Parathyroid adenoma (tissue), 2 donors: Measurements from ENCODE around the gene SRRM1.

Experiments used
- H2AFZ ChIP-seq: fragments of 300-600 bp; sonication (generic); one replicate; pipeline ENCODE4 v1.7.0; 2017; ENCODE audit warnings: antibody characterized with exemption, mild to moderate bottlenecking
- H3K27ac ChIP-seq: fragments of 300-600 bp; sonication (generic); one replicate; pipeline ENCODE4 v1.7.0; 2017
- H3K27me3 ChIP-seq: fragments of 300-600 bp; sonication (generic); one replicate; pipeline ENCODE4 v1.7.0; 2017; ENCODE audit warnings: low read length; ENCODE audit not compliant: control insufficient read depth, insufficient read depth
- H3K36me3 ChIP-seq: fragments of 300-600 bp; sonication (generic); one replicate; pipeline ENCODE4 v1.7.0; 2017; ENCODE audit warnings: low read length; ENCODE audit not compliant: control insufficient read depth, insufficient read depth
- H3K4me1 ChIP-seq: fragments of 300-600 bp; sonication (generic); one replicate; pipeline ENCODE4 v1.7.0; 2017; ENCODE audit warnings: control low read depth
- H3K4me2 ChIP-seq: fragments of 300-600 bp; sonication (generic); one replicate; pipeline ENCODE4 v1.7.0; 2017; ENCODE audit warnings: low read length
- H3K4me3 ChIP-seq: fragments of 300-600 bp; sonication (generic); one replicate; pipeline ENCODE4 v1.7.0; 2017; ENCODE audit warnings: low read depth, low read length
- H3K79me2 ChIP-seq: fragments of 300-600 bp; sonication (generic); one replicate; pipeline ENCODE4 v1.7.0; 2017; ENCODE audit warnings: control low read depth
- H3K9ac ChIP-seq: fragments of 300-600 bp; sonication (generic); one replicate; pipeline ENCODE4 v1.7.0; 2017; ENCODE audit warnings: mild to moderate bottlenecking
- H3K9me3 ChIP-seq: fragments of 300-600 bp; sonication (generic); one replicate; pipeline ENCODE4 v1.7.0; 2017; ENCODE audit warnings: low read length; ENCODE audit not compliant: control insufficient read depth
- TF ChIP-seq, protein P1 (sequence below): fragments of 300-600 bp; sonication (generic); IDR thresholded peaks from one replicate; pipeline ENCODE4 v1.7.0; 2017; ENCODE audit warnings: antibody characterized with exemption, mild to moderate bottlenecking
- donor health status: primary hyperparathyroidism.

SRRM1 gene, protein sequence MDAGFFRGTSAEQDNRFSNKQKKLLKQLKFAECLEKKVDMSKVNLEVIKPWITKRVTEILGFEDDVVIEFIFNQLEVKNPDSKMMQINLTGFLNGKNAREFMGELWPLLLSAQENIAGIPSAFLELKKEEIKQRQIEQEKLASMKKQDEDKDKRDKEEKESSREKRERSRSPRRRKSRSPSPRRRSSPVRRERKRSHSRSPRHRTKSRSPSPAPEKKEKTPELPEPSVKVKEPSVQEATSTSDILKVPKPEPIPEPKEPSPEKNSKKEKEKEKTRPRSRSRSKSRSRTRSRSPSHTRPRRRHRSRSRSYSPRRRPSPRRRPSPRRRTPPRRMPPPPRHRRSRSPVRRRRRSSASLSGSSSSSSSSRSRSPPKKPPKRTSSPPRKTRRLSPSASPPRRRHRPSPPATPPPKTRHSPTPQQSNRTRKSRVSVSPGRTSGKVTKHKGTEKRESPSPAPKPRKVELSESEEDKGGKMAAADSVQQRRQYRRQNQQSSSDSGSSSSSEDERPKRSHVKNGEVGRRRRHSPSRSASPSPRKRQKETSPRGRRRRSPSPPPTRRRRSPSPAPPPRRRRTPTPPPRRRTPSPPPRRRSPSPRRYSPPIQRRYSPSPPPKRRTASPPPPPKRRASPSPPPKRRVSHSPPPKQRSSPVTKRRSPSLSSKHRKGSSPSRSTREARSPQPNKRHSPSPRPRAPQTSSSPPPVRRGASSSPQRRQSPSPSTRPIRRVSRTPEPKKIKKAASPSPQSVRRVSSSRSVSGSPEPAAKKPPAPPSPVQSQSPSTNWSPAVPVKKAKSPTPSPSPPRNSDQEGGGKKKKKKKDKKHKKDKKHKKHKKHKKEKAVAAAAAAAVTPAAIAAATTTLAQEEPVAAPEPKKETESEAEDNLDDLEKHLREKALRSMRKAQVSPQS

DNA sequence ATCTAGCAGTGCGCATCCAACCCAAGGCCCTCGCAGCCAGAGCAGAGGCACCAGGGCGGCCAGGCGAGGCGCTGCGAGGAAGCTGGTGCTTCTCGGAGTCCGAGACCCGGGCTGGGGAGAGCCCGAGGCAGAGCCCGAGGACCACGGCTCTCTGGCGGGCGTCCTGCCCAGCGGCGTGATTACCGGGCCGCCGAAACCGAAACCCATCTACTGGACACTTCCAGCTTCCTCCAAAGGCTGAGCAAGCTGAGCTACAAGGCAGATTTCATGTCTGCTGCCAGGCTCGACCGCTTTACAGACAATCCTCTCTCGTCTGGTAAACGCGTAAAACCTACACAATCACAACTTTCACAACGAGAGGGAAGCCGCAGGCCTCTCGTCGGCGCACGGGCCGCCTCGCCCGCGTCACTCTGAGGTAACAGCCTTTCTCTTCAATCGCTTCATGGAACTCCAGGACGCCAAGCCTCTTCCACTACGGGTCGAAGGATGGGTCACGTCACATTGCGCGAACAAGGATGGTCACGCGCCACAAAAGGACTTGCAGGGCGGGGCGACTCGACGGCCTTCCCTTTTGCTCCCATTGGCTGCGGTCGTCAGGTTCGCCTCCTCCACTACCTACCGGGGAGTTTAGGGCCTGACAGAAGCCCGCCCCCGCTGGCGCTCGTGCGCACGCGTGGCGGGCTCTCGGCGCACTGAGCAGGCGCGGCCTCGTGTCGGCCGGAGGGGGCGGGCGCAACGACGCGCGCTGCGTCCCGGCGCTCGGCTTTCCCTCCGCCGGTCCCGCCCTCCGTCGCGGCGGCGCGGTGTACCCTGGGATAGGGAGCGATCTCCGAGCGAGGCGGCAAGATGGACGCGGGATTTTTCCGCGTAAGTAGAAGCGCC is at the start of gene SRRM1:
SRRM1 (plus strand) TSS at position 822 of the 882 bp plus-strand sequence; CDS start at position 847, 25 bp downstream.
- Histone ChIP-seq H3K36me3 (no peaks in the 10 kb centered on the region), H3K4me2 (peak within 1 kb of the TSS; percentile 77), H3K4me1 (peaks cover 2% of the 10 kb centered on the region), H3K27ac (peak within 1 kb of the TSS; percentile 99), H3K4me3 (peak within 1 kb of the TSS; percentile 94), H3K79me2 (peaks cover 14% of the 10 kb centered on the region), H3K9ac (peak within 1 kb of the TSS; percentile 94), H3K27me3 (no peaks in the 10 kb centered on the region), H2AFZ (peak within 1 kb of the TSS; percentile 91), H3K9me3 (no peaks in the 10 kb centered on the region)
- TF ChIP-seq, protein P1, sequence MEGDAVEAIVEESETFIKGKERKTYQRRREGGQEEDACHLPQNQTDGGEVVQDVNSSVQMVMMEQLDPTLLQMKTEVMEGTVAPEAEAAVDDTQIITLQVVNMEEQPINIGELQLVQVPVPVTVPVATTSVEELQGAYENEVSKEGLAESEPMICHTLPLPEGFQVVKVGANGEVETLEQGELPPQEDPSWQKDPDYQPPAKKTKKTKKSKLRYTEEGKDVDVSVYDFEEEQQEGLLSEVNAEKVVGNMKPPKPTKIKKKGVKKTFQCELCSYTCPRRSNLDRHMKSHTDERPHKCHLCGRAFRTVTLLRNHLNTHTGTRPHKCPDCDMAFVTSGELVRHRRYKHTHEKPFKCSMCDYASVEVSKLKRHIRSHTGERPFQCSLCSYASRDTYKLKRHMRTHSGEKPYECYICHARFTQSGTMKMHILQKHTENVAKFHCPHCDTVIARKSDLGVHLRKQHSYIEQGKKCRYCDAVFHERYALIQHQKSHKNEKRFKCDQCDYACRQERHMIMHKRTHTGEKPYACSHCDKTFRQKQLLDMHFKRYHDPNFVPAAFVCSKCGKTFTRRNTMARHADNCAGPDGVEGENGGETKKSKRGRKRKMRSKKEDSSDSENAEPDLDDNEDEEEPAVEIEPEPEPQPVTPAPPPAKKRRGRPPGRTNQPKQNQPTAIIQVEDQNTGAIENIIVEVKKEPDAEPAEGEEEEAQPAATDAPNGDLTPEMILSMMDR, result no peak

DNA sequence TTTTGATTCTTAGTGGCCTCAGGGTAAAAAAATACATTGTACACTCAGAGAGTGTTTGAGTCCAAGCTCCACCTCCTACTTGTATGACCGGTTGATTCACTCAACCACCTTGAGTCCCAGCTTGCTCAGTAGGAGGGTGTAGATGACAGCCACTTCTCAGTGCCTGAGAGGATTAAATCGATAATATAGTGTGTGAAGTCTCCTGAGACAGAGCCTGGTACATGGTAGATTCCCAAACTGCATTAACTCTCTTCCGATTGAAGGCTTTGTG is 48.8 kb upstream of the SRRM1 start:
- TF ChIP-seq, protein P1, result no peak
- H3K27me3 ChIP-seq, result no peaks in the 10 kb centered on the region
- H3K9ac ChIP-seq, result no peak overlapping the region
- H3K9me3 ChIP-seq, result no peaks in the 10 kb centered on the region
- H3K79me2 ChIP-seq, result no peaks in the 10 kb centered on the region
- H3K27ac ChIP-seq, result no peak overlapping the region
- H3K4me2 ChIP-seq, result no peak overlapping the region
- H3K4me1 ChIP-seq, result no peaks in the 10 kb centered on the region
- no peak overlapping the region for H3K4me3 ChIP-seq
- H2AFZ ChIP-seq, result no peak overlapping the region
- H3K36me3 ChIP-seq, result no peaks in the 10 kb centered on the region

DNA sequence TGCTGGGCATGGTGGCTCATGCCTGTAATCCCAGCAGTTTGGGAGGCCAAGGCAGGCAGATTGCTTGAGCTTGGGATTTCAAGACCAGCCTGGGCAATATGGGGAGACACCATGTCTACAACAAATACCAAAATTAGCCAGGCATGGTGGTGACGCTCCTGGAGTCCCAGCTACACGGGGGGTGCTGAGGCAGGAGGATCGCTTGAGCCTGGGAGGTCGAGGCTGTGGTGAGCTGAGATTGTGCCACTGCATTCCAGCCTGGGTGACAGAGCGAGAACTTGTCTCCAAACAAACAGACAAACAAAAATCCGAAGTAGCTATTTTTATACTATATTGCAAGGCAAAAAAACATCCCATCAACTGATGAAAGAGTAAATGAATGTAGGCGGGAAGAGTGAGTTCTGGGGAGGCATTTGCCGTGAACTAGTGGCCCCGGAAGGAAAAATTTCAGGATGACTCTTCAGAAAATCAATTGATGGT is 46.7 kb upstream of the SRRM1 start:
- no peaks in the 10 kb centered on the region for H3K79me2 ChIP-seq
- H3K27ac ChIP-seq, result no peak overlapping the region
- H3K4me1 ChIP-seq, result no peaks in the 10 kb centered on the region
- H2AFZ ChIP-seq, result no peak overlapping the region
- no peak overlapping the region for H3K4me3 ChIP-seq
- no peaks in the 10 kb centered on the region for H3K9me3 ChIP-seq
- H3K36me3 ChIP-seq, result no peaks in the 10 kb centered on the region
- no peak overlapping the region for H3K9ac ChIP-seq
- H3K27me3 ChIP-seq, result no peaks in the 10 kb centered on the region
- H3K4me2 ChIP-seq, result no peak overlapping the region
- TF ChIP-seq, protein P1, result no peak

DNA sequence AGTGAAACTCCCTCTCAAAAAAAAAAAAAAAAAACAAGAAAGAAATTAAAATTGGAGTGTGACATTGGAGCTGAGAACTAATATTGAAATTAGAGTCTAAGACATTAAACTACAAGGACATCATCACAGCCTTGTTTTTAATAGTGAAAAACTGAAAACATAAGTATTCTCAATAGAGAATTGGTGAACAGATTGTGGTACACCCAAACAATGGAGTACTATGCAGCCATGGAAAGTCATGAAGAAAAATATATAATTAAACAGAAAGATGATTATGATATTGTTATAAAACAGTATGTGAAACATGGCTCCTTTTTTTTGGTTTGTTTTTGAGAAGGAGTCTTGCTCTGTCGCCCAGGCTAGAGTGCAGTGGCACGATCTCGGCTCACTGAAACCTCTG is 43.8 kb upstream of the SRRM1 start:
- Histone ChIP-seq H3K27ac (no peak overlapping the region), H3K27me3 (no peaks in the 10 kb centered on the region)

More for the DNA sequence above, 43.8 kb upstream of the SRRM1 start:
- Histone ChIP-seq H3K36me3 (no peaks in the 10 kb centered on the region), H2AFZ (no peak overlapping the region), H3K9ac (no peak overlapping the region), H3K4me3 (no peak overlapping the region), H3K4me1 (no peaks in the 10 kb centered on the region), H3K79me2 (no peaks in the 10 kb centered on the region), H3K4me2 (no peak overlapping the region), H3K9me3 (no peaks in the 10 kb centered on the region)
- TF ChIP-seq, protein P1, result no peak
